Neural cell (in vitro differentiated cells): ENCODE data around the gene RNF113B.

Experiments used
- EP300 ChIP-seq: fragments of 450-650 bp; conservative IDR thresholded peaks from 2 replicates; pipeline ENCODE4 v1.6.1; 2014; ENCODE audit warnings: antibody characterized with exemption, mild to moderate bottlenecking, moderate library complexity; ENCODE audit not compliant: poor library complexity, severe bottlenecking
- EZH2 ChIP-seq: fragments of 200-600, 300-800 bp; shearing (Covaris generic), sonication (generic); IDR thresholded peaks from 2 replicates; pipeline ENCODE4 v1.6.1; 2014; ENCODE audit warnings: antibody characterized with exemption, low read length, borderline replicate concordance, mild to moderate bottlenecking; ENCODE audit not compliant: insufficient read depth, poor library complexity, severe bottlenecking
- MXI1 ChIP-seq: fragments of 450-650 bp; conservative IDR thresholded peaks from 2 replicates; pipeline ENCODE4 v1.6.1; 2014; ENCODE audit warnings: antibody characterized with exemption, mild to moderate bottlenecking; ENCODE audit not compliant: poor library complexity, severe bottlenecking
- POLR2AphosphoS5 ChIP-seq: IDR thresholded peaks from 2 replicates; pipeline ENCODE4 v1.6.1; 2012
- RAD21 ChIP-seq: fragments of 450-650 bp; conservative IDR thresholded peaks from 2 replicates; pipeline ENCODE4 v1.6.1; 2014; ENCODE audit warnings: antibody characterized with exemption, mild to moderate bottlenecking, moderate library complexity
- SMC3 ChIP-seq: fragments of 450-650 bp; conservative IDR thresholded peaks from 2 replicates; pipeline ENCODE4 v1.6.1; 2014; ENCODE audit warnings: antibody characterized with exemption, mild to moderate bottlenecking, moderate library complexity; ENCODE audit not compliant: poor library complexity
- TAF1 ChIP-seq: IDR thresholded peaks from 2 replicates; pipeline ENCODE4 v1.6.1; 2012; ENCODE audit warnings: low read depth
- TF ChIP-seq, protein P1 (sequence below): fragments of 450-650 bp; IDR thresholded peaks from 2 replicates; pipeline ENCODE4 v1.5.1; 2014; ENCODE audit warnings: antibody characterized with exemption, mild to moderate bottlenecking, moderate library complexity; ENCODE audit not compliant: poor library complexity, severe bottlenecking
- TF ChIP-seq, protein P2 (sequence below): IDR thresholded peaks from 2 replicates; pipeline ENCODE4 v1.6.1; 2012; ENCODE audit warnings: borderline replicate concordance

DNA sequence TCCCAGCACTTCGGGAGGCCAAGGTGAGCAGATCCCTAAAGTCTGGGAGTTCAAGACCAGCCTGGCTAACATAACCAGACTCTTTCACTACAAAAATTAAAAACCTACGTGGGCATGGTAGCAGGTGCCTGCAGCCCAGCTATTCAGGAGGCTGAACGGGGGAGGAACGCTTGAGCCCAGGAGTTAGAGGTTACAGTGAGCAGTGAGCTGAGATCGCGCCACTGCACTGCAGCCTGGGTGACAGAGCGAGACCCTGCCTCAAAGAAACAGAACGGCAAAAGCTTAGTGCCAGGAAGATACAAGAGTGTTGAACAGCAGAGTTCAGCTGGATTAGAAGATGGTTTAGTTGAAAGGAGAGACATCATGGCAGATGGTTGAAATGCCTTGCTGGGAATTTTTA lies 24.1 kb upstream of the RNF113B start:
- TF ChIP-seq EZH2 = no peak
- TF ChIP-seq, protein P1, sequence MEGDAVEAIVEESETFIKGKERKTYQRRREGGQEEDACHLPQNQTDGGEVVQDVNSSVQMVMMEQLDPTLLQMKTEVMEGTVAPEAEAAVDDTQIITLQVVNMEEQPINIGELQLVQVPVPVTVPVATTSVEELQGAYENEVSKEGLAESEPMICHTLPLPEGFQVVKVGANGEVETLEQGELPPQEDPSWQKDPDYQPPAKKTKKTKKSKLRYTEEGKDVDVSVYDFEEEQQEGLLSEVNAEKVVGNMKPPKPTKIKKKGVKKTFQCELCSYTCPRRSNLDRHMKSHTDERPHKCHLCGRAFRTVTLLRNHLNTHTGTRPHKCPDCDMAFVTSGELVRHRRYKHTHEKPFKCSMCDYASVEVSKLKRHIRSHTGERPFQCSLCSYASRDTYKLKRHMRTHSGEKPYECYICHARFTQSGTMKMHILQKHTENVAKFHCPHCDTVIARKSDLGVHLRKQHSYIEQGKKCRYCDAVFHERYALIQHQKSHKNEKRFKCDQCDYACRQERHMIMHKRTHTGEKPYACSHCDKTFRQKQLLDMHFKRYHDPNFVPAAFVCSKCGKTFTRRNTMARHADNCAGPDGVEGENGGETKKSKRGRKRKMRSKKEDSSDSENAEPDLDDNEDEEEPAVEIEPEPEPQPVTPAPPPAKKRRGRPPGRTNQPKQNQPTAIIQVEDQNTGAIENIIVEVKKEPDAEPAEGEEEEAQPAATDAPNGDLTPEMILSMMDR = no peak
- no peak for TF ChIP-seq EP300
- no peak for TF ChIP-seq POLR2AphosphoS5
- no peak for TF ChIP-seq MXI1
- TF ChIP-seq, protein P2, sequence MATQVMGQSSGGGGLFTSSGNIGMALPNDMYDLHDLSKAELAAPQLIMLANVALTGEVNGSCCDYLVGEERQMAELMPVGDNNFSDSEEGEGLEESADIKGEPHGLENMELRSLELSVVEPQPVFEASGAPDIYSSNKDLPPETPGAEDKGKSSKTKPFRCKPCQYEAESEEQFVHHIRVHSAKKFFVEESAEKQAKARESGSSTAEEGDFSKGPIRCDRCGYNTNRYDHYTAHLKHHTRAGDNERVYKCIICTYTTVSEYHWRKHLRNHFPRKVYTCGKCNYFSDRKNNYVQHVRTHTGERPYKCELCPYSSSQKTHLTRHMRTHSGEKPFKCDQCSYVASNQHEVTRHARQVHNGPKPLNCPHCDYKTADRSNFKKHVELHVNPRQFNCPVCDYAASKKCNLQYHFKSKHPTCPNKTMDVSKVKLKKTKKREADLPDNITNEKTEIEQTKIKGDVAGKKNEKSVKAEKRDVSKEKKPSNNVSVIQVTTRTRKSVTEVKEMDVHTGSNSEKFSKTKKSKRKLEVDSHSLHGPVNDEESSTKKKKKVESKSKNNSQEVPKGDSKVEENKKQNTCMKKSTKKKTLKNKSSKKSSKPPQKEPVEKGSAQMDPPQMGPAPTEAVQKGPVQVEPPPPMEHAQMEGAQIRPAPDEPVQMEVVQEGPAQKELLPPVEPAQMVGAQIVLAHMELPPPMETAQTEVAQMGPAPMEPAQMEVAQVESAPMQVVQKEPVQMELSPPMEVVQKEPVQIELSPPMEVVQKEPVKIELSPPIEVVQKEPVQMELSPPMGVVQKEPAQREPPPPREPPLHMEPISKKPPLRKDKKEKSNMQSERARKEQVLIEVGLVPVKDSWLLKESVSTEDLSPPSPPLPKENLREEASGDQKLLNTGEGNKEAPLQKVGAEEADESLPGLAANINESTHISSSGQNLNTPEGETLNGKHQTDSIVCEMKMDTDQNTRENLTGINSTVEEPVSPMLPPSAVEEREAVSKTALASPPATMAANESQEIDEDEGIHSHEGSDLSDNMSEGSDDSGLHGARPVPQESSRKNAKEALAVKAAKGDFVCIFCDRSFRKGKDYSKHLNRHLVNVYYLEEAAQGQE = no peak
- no peak for TF ChIP-seq RAD21
- no peak for TF ChIP-seq SMC3
- TF ChIP-seq TAF1 = no peak
